AG09319 (cell line): ENCODE results near the gene ANKRD33B.
A peak's percentile ranks its signal among the peaks of the same experiment; 100 is the strongest.

ENCODE experiments used
- DNase-seq: peaks from one replicate; pipeline ENCODE4 v3.0.0-alpha.2; 2010; ENCODE audit warnings: low read depth; ENCODE audit errors: extremely low read depth
- TF ChIP-seq, protein P1 (sequence below): IDR thresholded peaks from 2 replicates; pipeline ENCODE4 v1.5.1; 2011; ENCODE audit warnings: low read depth, mild to moderate bottlenecking, inconsistent platforms, low read length, moderate library complexity

The ANKRD33B gene

DNA sequence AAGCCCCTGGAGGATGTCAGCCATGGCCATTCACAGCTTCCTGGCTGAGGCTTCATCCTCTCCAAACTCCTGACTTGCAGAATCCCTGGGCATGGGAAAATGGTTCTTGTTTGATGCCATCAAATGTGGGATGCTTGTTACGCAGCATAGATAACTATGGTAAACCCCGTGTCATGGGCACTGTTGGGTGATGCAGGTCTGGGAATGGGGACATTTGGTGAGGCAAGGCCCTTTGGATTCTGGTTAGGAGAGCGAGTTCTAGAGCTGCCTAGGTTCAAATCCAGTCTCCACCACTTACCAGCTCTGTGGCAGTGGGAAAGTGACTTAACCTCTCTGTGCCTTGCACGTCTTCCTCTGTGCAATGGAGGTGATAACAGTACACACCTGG is 41.7 kb upstream of the ANKRD33B start:
- DNase-seq: no peak
- TF ChIP-seq, protein P1, sequence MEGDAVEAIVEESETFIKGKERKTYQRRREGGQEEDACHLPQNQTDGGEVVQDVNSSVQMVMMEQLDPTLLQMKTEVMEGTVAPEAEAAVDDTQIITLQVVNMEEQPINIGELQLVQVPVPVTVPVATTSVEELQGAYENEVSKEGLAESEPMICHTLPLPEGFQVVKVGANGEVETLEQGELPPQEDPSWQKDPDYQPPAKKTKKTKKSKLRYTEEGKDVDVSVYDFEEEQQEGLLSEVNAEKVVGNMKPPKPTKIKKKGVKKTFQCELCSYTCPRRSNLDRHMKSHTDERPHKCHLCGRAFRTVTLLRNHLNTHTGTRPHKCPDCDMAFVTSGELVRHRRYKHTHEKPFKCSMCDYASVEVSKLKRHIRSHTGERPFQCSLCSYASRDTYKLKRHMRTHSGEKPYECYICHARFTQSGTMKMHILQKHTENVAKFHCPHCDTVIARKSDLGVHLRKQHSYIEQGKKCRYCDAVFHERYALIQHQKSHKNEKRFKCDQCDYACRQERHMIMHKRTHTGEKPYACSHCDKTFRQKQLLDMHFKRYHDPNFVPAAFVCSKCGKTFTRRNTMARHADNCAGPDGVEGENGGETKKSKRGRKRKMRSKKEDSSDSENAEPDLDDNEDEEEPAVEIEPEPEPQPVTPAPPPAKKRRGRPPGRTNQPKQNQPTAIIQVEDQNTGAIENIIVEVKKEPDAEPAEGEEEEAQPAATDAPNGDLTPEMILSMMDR: no peak

DNA sequence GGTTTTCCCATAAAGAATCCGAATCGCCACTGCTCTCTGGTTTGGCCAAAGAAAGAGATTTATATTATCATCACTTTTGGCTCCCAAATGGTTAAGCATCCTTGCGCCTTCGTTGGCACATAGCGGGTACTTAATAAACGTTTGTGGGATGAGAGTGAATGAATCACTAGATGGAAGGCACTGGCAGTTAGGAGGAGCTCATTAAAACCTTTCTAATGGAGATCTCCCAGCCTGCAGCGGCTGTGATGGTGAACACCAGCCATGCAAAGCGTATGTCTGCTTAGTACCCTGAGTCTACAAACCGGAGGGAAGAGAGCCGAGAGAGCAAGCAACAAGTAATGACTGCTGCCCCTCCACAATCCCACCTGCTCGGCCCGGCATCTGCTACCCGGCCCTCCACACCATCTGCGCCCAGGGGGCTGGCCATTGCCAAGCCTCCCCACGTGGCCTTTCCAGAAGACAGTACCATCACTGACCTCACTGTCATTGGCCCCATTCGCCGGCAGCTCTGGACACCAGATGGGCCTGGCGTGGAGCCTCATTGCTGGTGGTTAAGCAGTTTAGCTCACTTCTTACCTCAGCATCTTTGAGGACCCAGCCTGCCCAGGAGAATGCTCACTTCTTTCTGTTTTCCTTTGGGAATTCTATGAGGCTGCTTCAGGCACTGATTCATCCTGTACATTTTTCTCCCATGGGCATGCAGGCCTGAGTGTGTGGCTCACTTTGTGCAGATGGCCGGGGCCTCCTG is 39.3 kb upstream of the ANKRD33B start:
- TF ChIP-seq, protein P1: no peak
- peak; percentile 82 for DNase-seq

DNA sequence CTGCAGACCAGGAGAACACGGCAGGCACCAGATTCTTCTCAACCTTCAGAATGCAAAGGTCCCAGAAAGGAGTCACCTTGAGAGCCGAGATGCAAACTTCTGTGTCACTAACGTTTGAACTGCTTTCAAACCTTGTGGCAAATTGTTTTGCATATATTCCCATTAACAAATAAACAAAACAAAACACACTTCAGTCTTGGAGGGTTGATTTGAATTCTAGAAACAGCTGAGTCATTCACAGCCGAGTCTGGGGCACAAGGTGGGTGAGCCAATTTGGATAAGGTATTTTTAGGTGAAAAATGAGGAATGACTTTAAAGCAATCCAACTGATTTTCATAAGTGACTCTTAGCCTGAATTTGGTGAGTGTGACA is 38.8 kb upstream of the ANKRD33B start:
- no peak for DNase-seq
- TF ChIP-seq, protein P1: no peak

DNA sequence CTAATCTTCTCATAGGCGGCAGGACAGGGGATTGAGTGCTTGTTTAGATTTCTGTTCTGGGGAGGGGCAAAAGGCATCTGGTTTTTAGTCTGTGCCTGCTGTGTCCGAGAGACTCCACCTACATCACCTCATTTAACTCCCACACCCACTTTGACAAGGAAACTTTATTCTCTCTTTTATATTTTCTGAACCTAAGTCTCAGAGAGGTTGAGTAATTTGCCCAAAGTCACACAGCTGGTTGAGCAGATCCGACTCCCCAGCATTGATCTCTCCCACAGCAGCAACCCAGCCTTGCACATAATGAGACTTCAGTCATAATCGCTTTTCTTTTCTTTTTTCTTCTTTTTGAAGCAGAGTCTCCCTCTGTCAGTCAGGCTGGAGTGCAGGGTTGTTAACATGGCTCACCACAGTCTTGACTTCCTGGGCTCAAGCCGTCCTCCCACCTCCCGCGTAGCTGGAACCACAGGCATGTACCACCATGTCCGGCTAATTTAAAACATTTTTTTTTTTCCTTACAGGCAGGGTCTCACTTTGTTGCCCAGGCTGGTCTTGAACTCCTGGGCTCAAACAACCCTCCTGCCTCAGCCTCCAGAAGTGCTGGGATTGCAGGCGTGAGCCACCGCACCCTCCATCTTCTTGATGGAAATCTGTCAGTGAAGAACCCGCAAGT is 36.5 kb upstream of the ANKRD33B start:
- DNase-seq: no peak
- TF ChIP-seq, protein P1: no peak

DNA sequence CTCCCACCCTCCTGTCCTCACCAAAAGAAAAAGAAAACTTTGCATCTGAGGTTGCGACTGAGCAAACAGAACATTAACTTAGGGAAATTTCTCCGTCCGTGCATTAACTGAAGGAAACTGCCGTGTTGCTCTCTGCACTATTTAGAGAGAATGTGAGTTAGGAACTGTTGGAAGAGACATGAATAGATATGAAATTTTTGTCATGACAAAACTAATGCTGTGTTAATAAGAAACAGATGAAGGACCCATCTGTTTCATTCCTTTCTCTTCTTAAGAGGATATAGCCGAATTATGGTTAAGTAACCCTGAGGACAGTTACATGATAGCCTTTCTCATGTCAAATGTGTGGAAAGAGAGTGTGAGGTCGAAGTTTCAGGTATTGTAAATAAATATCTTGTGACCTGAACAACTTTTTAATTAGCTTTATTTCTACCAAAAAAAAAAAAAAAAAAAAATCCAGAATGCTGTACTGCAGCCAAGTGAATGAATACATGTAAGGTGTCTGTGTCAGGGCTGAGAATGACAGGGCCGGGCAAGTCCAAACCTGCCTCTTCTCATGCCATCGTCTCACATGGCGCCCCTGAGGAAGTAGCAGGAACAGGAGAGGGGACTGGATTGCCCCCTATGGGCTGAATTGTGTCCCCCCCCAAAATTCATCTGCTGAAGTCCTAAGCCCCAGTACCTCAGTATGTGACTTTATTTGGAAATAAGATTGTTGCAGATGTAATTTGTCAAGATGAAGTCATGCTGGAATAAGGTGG is 35.6 kb upstream of the ANKRD33B start:
- peak; percentile 62 for DNase-seq
- TF ChIP-seq, protein P1: peak; percentile 30

DNA sequence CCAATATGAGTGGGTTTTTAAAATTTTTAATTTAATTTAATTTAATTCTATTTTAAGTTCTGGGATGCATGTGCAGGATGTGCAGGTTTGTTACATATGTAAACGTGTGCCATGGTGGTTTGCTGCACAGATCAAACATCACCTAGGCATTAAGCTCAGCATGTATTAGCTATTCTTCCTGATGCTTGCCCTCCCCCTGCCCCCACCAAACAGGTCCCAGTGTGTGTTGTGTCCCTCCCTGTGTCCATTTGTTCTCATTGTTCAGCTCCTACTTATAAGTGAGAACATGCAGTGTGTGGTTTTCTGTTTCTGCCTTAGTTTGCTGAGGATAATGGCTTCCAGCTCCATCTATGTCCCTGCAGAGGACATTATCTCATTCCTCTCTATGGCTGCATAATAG is 35.0 kb upstream of the ANKRD33B start:
- no peak for DNase-seq
- TF ChIP-seq, protein P1: no peak
